ENCODE measurements around the gene FJX1. TPM values are rescaled to one million over a fixed set of nuclear protein-coding genes. Genes with fewer than 3 reads are reported as not detected.
"Not testable (repeated sequence)": the region's sequence is repeated elsewhere in the genome, so short reads cannot be mapped to it uniquely, and the experiment has no call there.

Gene FJX1
- total RNA-seq, 2 experiments from 2014 or later, result 0.63 TPM; not detected in 1

GRCh38 chr11:35650006-35650405 lies 31.7 kb downstream of the FJX1 start:
- CTCF ChIA-PET (ENCODE audit: unreplicated experiment), result no interaction called here
- TF ChIP-seq EZH2phosphoT487 (IDR thresholded peaks at IDR 0.05; ENCODE audit: borderline replicate concordance, low read depth, low read length) (no peak), CTCF (conservative IDR thresholded peaks at IDR 0.05; ENCODE audit: low read length) (no peak)
- H3K9me2 ChIP-seq (ENCODE audit: insufficient read depth, low read length), result no peaks in the 10 kb centered on the region
- H2AFZ ChIP-seq (ENCODE audit: low read length), result no peak overlapping the region
- no peaks in the 10 kb centered on the region for H3K79me2 ChIP-seq (ENCODE audit: insufficient read depth, low read depth, low read length)
- H3K4me2 ChIP-seq (ENCODE audit: low read length), result no peak overlapping the region
- no peaks in the 10 kb centered on the region for H4K20me1 ChIP-seq (ENCODE audit: insufficient read depth, low read length)
- DNase-seq (ENCODE audit: low spot score), result no peak
- no peaks in the 10 kb centered on the region for H3K36me3 ChIP-seq (ENCODE audit: insufficient read depth, low read length)
- no TSS peak for BruUV-seq (replicated peaks)
- H3K27ac ChIP-seq (ENCODE audit: low read depth, low read length, poor library complexity, severe bottlenecking), result no peak overlapping the region
- no peak overlapping the region for H3K4me3 ChIP-seq (ENCODE audit: low read depth, low read length, poor library complexity, severe bottlenecking)
- POLR2A ChIA-PET, result interaction anchor here (0.6 to 0.9 kb wide), 4 partner anchors 92 to 1176 kb away, joined by 3 to 6 read pairs (median 4); no protein-coding TSS in a partner anchor
- no peaks in the 10 kb centered on the region for H3K9me3 ChIP-seq (ENCODE audit: low read length)
- no peaks in the 10 kb centered on the region for H3K4me1 ChIP-seq (ENCODE audit: insufficient read depth, low read length, poor library complexity, severe bottlenecking)
- intact Hi-C loops (cut with micrococcal nuclease; ENCODE audit: unreplicated experiment), result no loop called here

GRCh38 chr11:35650467-35650866 lies 32.2 kb downstream of the FJX1 start:
- Histone ChIP-seq H4K20me1 (ENCODE audit: insufficient read depth, low read length) (no peaks in the 10 kb centered on the region), H3K4me2 (ENCODE audit: low read length) (no peak overlapping the region), H3K27ac (ENCODE audit: low read depth, low read length, poor library complexity, severe bottlenecking) (no peak overlapping the region), H3K9me3 (ENCODE audit: low read length) (no peaks in the 10 kb centered on the region), H3K36me3 (ENCODE audit: insufficient read depth, low read length) (no peaks in the 10 kb centered on the region), H3K9me2 (ENCODE audit: insufficient read depth, low read length) (no peaks in the 10 kb centered on the region), H2AFZ (ENCODE audit: low read length) (no peak overlapping the region), H3K79me2 (ENCODE audit: insufficient read depth, low read depth, low read length) (no peaks in the 10 kb centered on the region), H3K4me1 (ENCODE audit: insufficient read depth, low read length, poor library complexity, severe bottlenecking) (peaks cover 3% of the 10 kb centered on the region), H3K4me3 (ENCODE audit: low read depth, low read length, poor library complexity, severe bottlenecking) (no peak overlapping the region)
- DNase-seq (ENCODE audit: low spot score), result no peak
- ChIA-PET CTCF (ENCODE audit: unreplicated experiment) (no interaction called here), POLR2A (interaction anchor here (0.8 kb wide), 1 partner anchor 590 kb away, joined by 4 read pairs; no protein-coding TSS in a partner anchor)
- TF ChIP-seq CTCF (conservative IDR thresholded peaks at IDR 0.05; ENCODE audit: low read length) (no peak), EZH2phosphoT487 (IDR thresholded peaks at IDR 0.05; ENCODE audit: borderline replicate concordance, low read depth, low read length) (no peak)
- intact Hi-C loops (cut with micrococcal nuclease; ENCODE audit: unreplicated experiment), result no loop called here
- no TSS peak for BruUV-seq (replicated peaks)

GRCh38 chr11:35651263-35651662 lies 33.0 kb downstream of the FJX1 start:
- no peaks in the 10 kb centered on the region for H3K79me2 ChIP-seq (ENCODE audit: insufficient read depth, low read depth, low read length)
- no peaks in the 10 kb centered on the region for H4K20me1 ChIP-seq (ENCODE audit: insufficient read depth, low read length)
- H2AFZ ChIP-seq (ENCODE audit: low read length), result no peak overlapping the region
- no peaks in the 10 kb centered on the region for H3K9me3 ChIP-seq (ENCODE audit: low read length)
- ChIA-PET POLR2A (no interaction called here), CTCF (ENCODE audit: unreplicated experiment) (no interaction called here)
- H3K4me1 ChIP-seq (ENCODE audit: insufficient read depth, low read length, poor library complexity, severe bottlenecking), result peaks cover 10% of the 10 kb centered on the region
- no peak for DNase-seq (ENCODE audit: low spot score)
- BruUV-seq (replicated peaks), result no TSS peak
- TF ChIP-seq CTCF (conservative IDR thresholded peaks at IDR 0.05; ENCODE audit: low read length) (no peak), EZH2phosphoT487 (IDR thresholded peaks at IDR 0.05; ENCODE audit: borderline replicate concordance, low read depth, low read length) (no peak)
- no peak overlapping the region for H3K4me3 ChIP-seq (ENCODE audit: low read depth, low read length, poor library complexity, severe bottlenecking)
- no peak overlapping the region for H3K27ac ChIP-seq (ENCODE audit: low read depth, low read length, poor library complexity, severe bottlenecking)
- no peak overlapping the region for H3K4me2 ChIP-seq (ENCODE audit: low read length)
- no peaks in the 10 kb centered on the region for H3K36me3 ChIP-seq (ENCODE audit: insufficient read depth, low read length)
- intact Hi-C loops (cut with micrococcal nuclease; ENCODE audit: unreplicated experiment), result no loop called here
- no peaks in the 10 kb centered on the region for H3K9me2 ChIP-seq (ENCODE audit: insufficient read depth, low read length)

GRCh38 chr11:35652786-35653185 lies 34.5 kb downstream of the FJX1 start:
- H3K9me2 ChIP-seq (ENCODE audit: insufficient read depth, low read length); H3K79me2 ChIP-seq (ENCODE audit: insufficient read depth, low read depth, low read length); DNase-seq (ENCODE audit: low spot score); H2AFZ ChIP-seq (ENCODE audit: low read length); BruUV-seq (replicated peaks); H4K20me1 ChIP-seq (ENCODE audit: insufficient read depth, low read length); H3K9me3 ChIP-seq (ENCODE audit: low read length); H3K36me3 ChIP-seq (ENCODE audit: insufficient read depth, low read length); H3K4me3 ChIP-seq (ENCODE audit: low read depth, low read length, poor library complexity, severe bottlenecking); CTCF ChIA-PET (ENCODE audit: unreplicated experiment); H3K27ac ChIP-seq (ENCODE audit: low read depth, low read length, poor library complexity, severe bottlenecking); H3K4me2 ChIP-seq (ENCODE audit: low read length); intact Hi-C loops (cut with micrococcal nuclease; ENCODE audit: unreplicated experiment): not testable (repeated sequence)
- H3K4me1 ChIP-seq (ENCODE audit: insufficient read depth, low read length, poor library complexity, severe bottlenecking), result peaks cover 10% of the 10 kb centered on the region
- POLR2A ChIA-PET, result interaction anchor here (0.6 kb wide), 1 partner anchor 37 kb away, joined by 3 read pairs; no protein-coding TSS in a partner anchor

Data from OCI-LY7 (cell line).